Measurements from ENCODE around the gene TCF12. TPM values are rescaled to one million over a fixed set of nuclear protein-coding genes. Genes with fewer than 3 reads are reported as not detected.
A peak's percentile ranks its signal among the peaks of the same experiment; 100 is the strongest.

TCF12 gene
- total and polyA plus RNA-seq, 2 of the 8 experiments (the other 6 are each of a cell fraction or from before 2014, with no cell fraction given) = 85.8 to 101 TPM

DNA sequence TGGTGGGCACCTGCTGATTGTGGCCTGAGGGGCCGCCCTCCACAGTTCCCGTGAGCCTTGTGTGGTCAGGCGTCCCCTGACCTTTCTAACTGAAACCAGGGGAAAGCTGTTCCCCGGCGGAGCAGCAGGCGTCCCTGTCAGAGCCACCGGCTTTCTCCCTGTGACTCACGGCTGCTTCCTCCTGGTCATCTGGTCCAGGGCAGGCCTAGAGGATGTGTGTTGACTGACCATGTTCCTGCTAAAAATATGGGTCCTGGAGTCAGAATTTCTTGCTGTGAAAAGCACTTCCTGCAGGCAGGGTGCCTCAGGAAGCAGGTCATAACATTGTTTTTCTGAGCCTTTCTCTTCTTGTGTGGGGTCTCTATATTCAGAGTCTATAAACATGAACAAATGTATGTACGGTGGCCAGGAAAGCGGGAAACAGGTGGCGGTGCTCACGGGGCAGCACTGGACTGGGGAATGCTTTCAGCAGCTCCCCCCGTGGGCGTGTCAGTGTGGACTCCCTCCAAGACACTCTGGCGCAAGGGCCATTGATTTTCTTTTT is 419.5 kb downstream of the TCF12 start:
- Histone ChIP-seq H3K27me3 (replicated peaks in 1 of 4; ENCODE audit: control insufficient read depth in 3 of 4, extremely low read depth in 1 of 4, insufficient read depth in 3 of 4, low read length in 3 of 4) (no peaks in the 10 kb centered on the region), H3K4me3 (ENCODE audit: extremely low read depth in 1 of 4, insufficient read depth in 2 of 4, low read depth in 3 of 4, low read length in 4 of 4) (no peak overlapping the region), H3K56ac (replicated peaks; ENCODE audit: insufficient read length, low read depth, low read length) (no peak overlapping the region), H3K4ac (replicated peaks; ENCODE audit: insufficient read length, low read depth, low read length) (no peak overlapping the region), H3K27ac (ENCODE audit: low read depth, low read length) (no peak overlapping the region), H2BK120ac (replicated peaks; ENCODE audit: low read depth, low read length) (no peak overlapping the region), H3K14ac (ENCODE audit: insufficient read length) (no peak overlapping the region), H3K9me3 (ENCODE audit: insufficient read depth in 2 of 2, low read depth in 1 of 2, low read length in 1 of 2) (no peaks in the 10 kb centered on the region), H2BK5ac (ENCODE audit: low read depth, low read length) (no peak overlapping the region), H2AFZ (ENCODE audit: low read length) (no peak overlapping the region), H3K23me2 (ENCODE audit: low read depth, low read length) (no peaks in the 10 kb centered on the region), H3K9ac (replicated peaks in 1 of 4; ENCODE audit: extremely low read depth in 1 of 4, low read depth in 3 of 4, low read length in 3 of 4) (no peak overlapping the region), H3K4me2 (ENCODE audit: insufficient read depth in 1 of 2, low read depth in 2 of 2, low read length in 2 of 2) (no peak overlapping the region), H4K20me1 (replicated peaks in 1 of 2; ENCODE audit: control insufficient read depth in 1 of 2, insufficient read depth in 2 of 2, low read length in 2 of 2) (no peaks in the 10 kb centered on the region), H2BK15ac (ENCODE audit: low read length) (no peak overlapping the region), H4K8ac (ENCODE audit: extremely low read depth, insufficient read depth, low read length) (no peak overlapping the region), H2BK12ac (ENCODE audit: low read depth, low read length) (no peak overlapping the region), H4K5ac (ENCODE audit: insufficient read length, low read depth, low read length) (no peak overlapping the region), H3K18ac (ENCODE audit: extremely low read depth, low read length) (no peak overlapping the region), H2BK20ac (ENCODE audit: low read length) (no peak overlapping the region), H2AK5ac (ENCODE audit: low read depth, low read length) (no peak overlapping the region), H3K36me3 (ENCODE audit: control insufficient read depth in 2 of 4, insufficient read depth in 4 of 4, low read length in 3 of 4) (no peaks in the 10 kb centered on the region), H4K91ac (replicated peaks; ENCODE audit: insufficient read length, low read length) (no peak overlapping the region), H3K79me2 (ENCODE audit: control insufficient read depth in 1 of 2, insufficient read depth in 2 of 2, low read length in 2 of 2) (no peaks in the 10 kb centered on the region), H3K79me1 (ENCODE audit: low read depth, low read length) (no peaks in the 10 kb centered on the region), H3K23ac (ENCODE audit: insufficient read length) (no peak overlapping the region), H3K4me1 (replicated peaks in 1 of 4; ENCODE audit: control insufficient read depth in 3 of 4, insufficient read depth in 4 of 4, low read length in 3 of 4) (peaks cover 0 to 4% (median under 1%) of the 10 kb centered on the region in 4 experiments; a peak in 1 of 7 replicates)
- WGBS, 2 experiments (ENCODE audit: extremely low coverage in 1 of 2, insufficient coverage in 1 of 2, insufficient read length in 1 of 2, insufficient replicate concordance in 2 of 2, low coverage in 1 of 2, low lambda C conversion rate in 2 of 2, missing lambda C conversion rate in 1 of 2) = 87% methylated on average over 15 of the region's 15 CpGs; no CpG with 5 or more reads in 1 of the 2 experiments
- ChIA-PET CTCF (ENCODE audit: partially characterized antibody) (interaction anchor here (0.6 to 14.4 kb wide), 13 partner anchors 8 to 306 kb away, joined by 3 to 302 read pairs (median 5); no protein-coding TSS in a partner anchor), POLR2A (ENCODE audit: partially characterized antibody) (interaction anchor here (1.0 kb wide), 1 partner anchor 50 kb away, joined by 3 read pairs; no protein-coding TSS in a partner anchor)
- DNase-seq (ENCODE audit: low read depth in 1 of 2, low spot score in 2 of 2) (no peak), FAIRE-seq (no peak)
- TF ChIP-seq YY1 (IDR thresholded peaks at IDR 0.05; ENCODE audit: low read depth, low read length) = no peak
- TF ChIP-seq, protein P1, sequence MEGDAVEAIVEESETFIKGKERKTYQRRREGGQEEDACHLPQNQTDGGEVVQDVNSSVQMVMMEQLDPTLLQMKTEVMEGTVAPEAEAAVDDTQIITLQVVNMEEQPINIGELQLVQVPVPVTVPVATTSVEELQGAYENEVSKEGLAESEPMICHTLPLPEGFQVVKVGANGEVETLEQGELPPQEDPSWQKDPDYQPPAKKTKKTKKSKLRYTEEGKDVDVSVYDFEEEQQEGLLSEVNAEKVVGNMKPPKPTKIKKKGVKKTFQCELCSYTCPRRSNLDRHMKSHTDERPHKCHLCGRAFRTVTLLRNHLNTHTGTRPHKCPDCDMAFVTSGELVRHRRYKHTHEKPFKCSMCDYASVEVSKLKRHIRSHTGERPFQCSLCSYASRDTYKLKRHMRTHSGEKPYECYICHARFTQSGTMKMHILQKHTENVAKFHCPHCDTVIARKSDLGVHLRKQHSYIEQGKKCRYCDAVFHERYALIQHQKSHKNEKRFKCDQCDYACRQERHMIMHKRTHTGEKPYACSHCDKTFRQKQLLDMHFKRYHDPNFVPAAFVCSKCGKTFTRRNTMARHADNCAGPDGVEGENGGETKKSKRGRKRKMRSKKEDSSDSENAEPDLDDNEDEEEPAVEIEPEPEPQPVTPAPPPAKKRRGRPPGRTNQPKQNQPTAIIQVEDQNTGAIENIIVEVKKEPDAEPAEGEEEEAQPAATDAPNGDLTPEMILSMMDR (IDR thresholded peaks at IDR 0.05; ENCODE audit: control extremely low read depth in 1 of 3, insufficient read depth in 1 of 3, low read depth in 1 of 3, low read length in 3 of 3) = peak in 2 of 3 experiments; percentile 13 to 18; a peak in 1 of 4 replicates
- TF ChIP-seq SIN3A (conservative IDR thresholded peaks at IDR 0.05 in 1 of 2, IDR thresholded peaks at IDR 0.05 in 1 of 2; ENCODE audit: low read depth in 1 of 2, low read length in 2 of 2) = no peak
- no peak for TF ChIP-seq SUZ12 (IDR thresholded peaks at IDR 0.05; ENCODE audit: low read length)
- no peak for TF ChIP-seq TCF12 (IDR thresholded peaks at IDR 0.05; ENCODE audit: low read depth, low read length)
- no peak for TF ChIP-seq SP4 (IDR thresholded peaks at IDR 0.05; ENCODE audit: low read length)
- no peak for TF ChIP-seq SIRT6 (IDR thresholded peaks at IDR 0.05; ENCODE audit: low read length)
- peak; percentile 8 to 20; a peak in 2 of 4 replicates for TF ChIP-seq RAD21 (IDR thresholded peaks at IDR 0.05 in 1 of 2, conservative IDR thresholded peaks at IDR 0.05 in 1 of 2; ENCODE audit: low read depth in 2 of 2, low read length in 2 of 2)
